B cell (primary cell): Measurements from ENCODE around the gene PCSK4. TPM values are rescaled to one million over a fixed set of nuclear protein-coding genes. Genes with fewer than 3 reads are reported as not detected.
"Not testable (repeated sequence)": the region's sequence is repeated elsewhere in the genome, so short reads cannot be mapped to it uniquely, and the experiment has no call there.

ENCODE experiments used
- ATAC-seq: fragments of 200-7000 bp; cut with Tn5 transposase; one replicate; pipeline ENCODE4 v1.10.0; 2021; ENCODE audit warnings: low read depth, mild to moderate bottlenecking, moderate number of reproducible peaks, moderate library complexity
- CTCF ChIA-PET: fragments of 350-600 bp; sonication (Branson Sonifier 250); formaldehyde crosslinking; loops from one replicate; lab custom pipeline; 2021; ENCODE audit warnings: antibody characterized with exemption, inconsistent platforms; lab: Charles Lee
- POLR2A ChIA-PET: fragments of 350-600 bp; sonication (Branson Sonifier 250); formaldehyde crosslinking; loops from one replicate; lab custom pipeline; 2021; ENCODE audit warnings: antibody characterized with exemption; lab: Charles Lee
- DNase-seq: peaks from one replicate; pipeline ENCODE4 v3.0.0; 2013
- H2AFZ ChIP-seq: 2 replicates; pipeline ENCODE4 v1.6.1; 2012; ENCODE audit warnings: mild to moderate bottlenecking, low read depth, low read length; ENCODE audit not compliant: insufficient read depth, poor library complexity, severe bottlenecking
- H3K27ac ChIP-seq, 2 donors: 1 replicate in 1 of 2; 2 replicates in 1 of 2; pipeline ENCODE4 v1.5.1; 2012 to 2013; ENCODE audit warnings: low read length in 2 of 2, mild to moderate bottlenecking in 2 of 2, moderate library complexity in 1 of 2
- H3K27me3 ChIP-seq, 4 experiments: fragments of 200-600 bp in 1 of 4; sonication (generic) in 1 of 4; replicated peaks in 1 of 4; 1 replicate in 2 of 4; 2 replicates in 2 of 4; pipeline versions ENCODE4 v1.6.1 to v1.7.0; 2013 to 2016; ENCODE audit warnings: low read length in 3 of 4, mild to moderate bottlenecking in 2 of 4, mixed read lengths in 1 of 4, moderate library complexity in 1 of 4; ENCODE audit not compliant: insufficient read depth in 4 of 4, control insufficient read depth in 3 of 4; ENCODE audit errors: control extremely low read depth in 1 of 4
- H3K36me3 ChIP-seq, 2 experiments: replicated peaks in 1 of 2; 1 replicate in 1 of 2; 2 replicates in 1 of 2; pipeline versions ENCODE4 v1.6.1 to v1.7.1; 2013; ENCODE audit warnings: low read length in 1 of 2; ENCODE audit not compliant: insufficient read depth in 2 of 2, control insufficient read depth in 1 of 2; ENCODE audit errors: control extremely low read depth in 1 of 2, extremely low read depth in 1 of 2
- H3K4me1 ChIP-seq, 2 donors: fragments of 200-600 bp in 1 of 2; sonication (generic) in 1 of 2; 1 replicate in 1 of 2; 2 replicates in 1 of 2; pipeline versions ENCODE4 v1.5.1 to v1.6.1; 2013 to 2017; ENCODE audit warnings: low read length in 2 of 2; ENCODE audit not compliant: control insufficient read depth in 2 of 2, insufficient read depth in 2 of 2
- H3K4me2 ChIP-seq: replicated peaks from 2 replicates; pipeline ENCODE3; 2012; ENCODE audit warnings: mild to moderate bottlenecking, low read depth, low read length; ENCODE audit not compliant: poor library complexity, severe bottlenecking
- H3K4me3 ChIP-seq, 5 experiments: fragments of 200-600 bp in 1 of 5; sonication (generic) in 1 of 5; 1 replicate in 3 of 5; 2 replicates in 2 of 5; pipeline versions ENCODE4 v1.5.1 to v1.7.0; 2011 to 2016; ENCODE audit warnings: low read length in 4 of 5, mild to moderate bottlenecking in 4 of 5, low read depth in 2 of 5, control low read depth in 1 of 5, moderate library complexity in 1 of 5; ENCODE audit not compliant: insufficient read depth in 1 of 5; ENCODE audit errors: control extremely low read depth in 1 of 5, extremely low read depth in 1 of 5
- H3K79me2 ChIP-seq: fragments of 200-600 bp; sonication (generic); one replicate; pipeline ENCODE4 v1.6.0; 2016; ENCODE audit warnings: low read length; ENCODE audit not compliant: control insufficient read depth, insufficient read depth
- H3K9ac ChIP-seq: fragments of 200-600 bp; sonication (generic); 2 replicates; pipeline ENCODE4 v1.6.1; 2017; ENCODE audit warnings: mild to moderate bottlenecking, low read length, moderate library complexity
- H3K9me3 ChIP-seq, 3 donors: one replicate each; pipeline versions ENCODE4 v1.6.1 to v1.7.1; 2013; ENCODE audit warnings: low read length in 2 of 3; ENCODE audit not compliant: control insufficient read depth in 2 of 3, insufficient read depth in 1 of 3; ENCODE audit errors: control extremely low read depth in 1 of 3
- H4K20me1 ChIP-seq: 2 replicates; pipeline ENCODE4 v1.6.0; 2012; ENCODE audit warnings: mild to moderate bottlenecking, low read length; ENCODE audit not compliant: insufficient read depth, control insufficient read depth, poor library complexity, severe bottlenecking
- H3K27ac Mint-ChIP-seq: one replicate; pipeline ENCODE4 v1.8.0; 2021; ENCODE audit warnings: mixed read lengths
- H3K27me3 Mint-ChIP-seq: one replicate; pipeline ENCODE4 v1.8.0; 2021; ENCODE audit warnings: mixed read lengths
- H3K4me1 Mint-ChIP-seq: one replicate; pipeline ENCODE4 v1.8.0; 2021; ENCODE audit warnings: mixed read lengths
- H3K4me3 Mint-ChIP-seq: one replicate; pipeline ENCODE4 v1.8.0; 2021; ENCODE audit warnings: mixed read lengths
- H3K9me3 Mint-ChIP-seq: one replicate; pipeline ENCODE4 v1.8.0; 2022; ENCODE audit warnings: mixed read lengths; ENCODE audit not compliant: insufficient read depth
- CTCF ChIP-seq: fragments of 200-600 bp; IDR thresholded peaks from one replicate; pipeline ENCODE4 v1.8.0; 2022; ENCODE audit warnings: antibody characterized with exemption, mild to moderate bottlenecking
- EZH2 ChIP-seq: IDR thresholded peaks from 2 replicates; pipeline ENCODE4 v1.6.1; 2012; ENCODE audit warnings: borderline replicate concordance, low read depth, mild to moderate bottlenecking, moderate library complexity, low read length; ENCODE audit not compliant: insufficient read depth, poor library complexity, severe bottlenecking
- WGBS: methylation state at CpG from one replicate; pipeline ENCODE4 v1.1.5; 2013; ENCODE audit warnings: missing lambda C conversion rate; ENCODE audit not compliant: insufficient coverage; 5-methylcytosine and 5-hydroxymethylcytosine counted together
- intact Hi-C: fragments of 100-400 bp; cut with micrococcal nuclease; formaldehyde crosslinking; loops from one replicate; pipeline ENCODE4 v1.10.0; 2022
- polyA plus RNA-seq: library from polyadenylated mRNA; depleted of rRNA; stranded (reverse); fragments of >200 nt; gene quantifications from 2 replicates; pipeline ENCODE4 v1.2.3, GENCODE V29; 2012
- total RNA-seq, 2 donors: library from RNA; stranded (reverse); fragments of 120-200 nt in 1 of 2; gene quantifications; 1 replicate in 1 of 2; 2 replicates in 1 of 2; pipeline versions ENCODE4 v1.2.3 to v1.2.4, GENCODE V29; 2013 to 2022

The PCSK4 gene
- total and polyA plus RNA-seq, 2 donors (not counting 1 experiment from before 2014, with no cell fraction given), result 1.1 to 1.3 TPM

- H3K79me2 ChIP-seq, result no peaks in the 10 kb centered on the region
- H3K36me3 ChIP-seq, result no peaks in the 10 kb centered on the region
- H3K4me2 ChIP-seq, result no peak overlapping the region
- H3K4me1 ChIP-seq, result peaks cover 3 to 8% of the 10 kb centered on the region in 2 donors
- 80% methylated on average over 17 of the region's 17 CpGs for WGBS
- no peaks in the 10 kb centered on the region for H4K20me1 ChIP-seq
- Mint-ChIP-seq H3K27me3 (peaks cover 34% of the 10 kb centered on the region), H3K9me3 (no peaks in the 10 kb centered on the region), H3K27ac (no peak overlapping the region), H3K4me3 (no peak overlapping the region), H3K4me1 (peaks cover 7% of the 10 kb centered on the region)
- H3K4me3 ChIP-seq, result no peak overlapping the region
- ChIA-PET CTCF (no interaction called here), POLR2A (no interaction called here)
- peaks cover 0 to 33% (median 18%) of the 10 kb centered on the region in 4 experiments for H3K27me3 ChIP-seq
- no peak overlapping the region for H3K9ac ChIP-seq
- H3K9me3 ChIP-seq, result peaks cover 0 to 25% (median 0%) of the 10 kb centered on the region in 3 donors
- ATAC-seq (no peak), DNase-seq (no peak)
- no peak for TF ChIP-seq CTCF
- TF ChIP-seq EZH2, result no peak
- H3K27ac ChIP-seq, result no peak overlapping the region
- intact Hi-C loops, result no loop called here
- H2AFZ ChIP-seq, result no peak overlapping the region
These were observed 30.1 kb upstream of the PCSK4 start for GRCh38 chr19:1520203-1520780.

DNA sequence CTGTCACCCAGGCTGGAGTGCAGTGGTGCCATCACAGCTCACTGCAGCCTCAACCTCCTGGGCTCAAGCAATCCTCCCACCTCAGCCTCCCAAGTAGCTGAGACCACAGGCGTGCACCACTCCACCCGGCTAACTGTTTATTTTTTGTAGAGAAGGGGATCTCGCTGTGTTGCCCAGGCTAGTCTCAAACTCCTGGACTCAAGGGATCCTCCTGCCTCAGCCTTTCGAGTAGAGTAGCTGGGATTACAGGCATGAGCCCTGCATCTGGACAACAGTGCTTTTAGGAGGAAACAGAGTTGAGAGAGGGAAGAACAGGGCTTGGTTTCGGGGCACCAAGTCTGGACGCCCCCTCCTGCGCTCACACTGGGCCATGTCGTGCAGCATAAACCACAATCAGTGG is 29.7 kb upstream of the PCSK4 start:
- not testable (repeated sequence) for ATAC-seq, H3K27ac Mint-ChIP-seq, H3K36me3 ChIP-seq

More for the DNA sequence above, 29.7 kb upstream of the PCSK4 start:
- peaks cover 0 to 33% (median 15%) of the 10 kb centered on the region in 4 experiments for H3K27me3 ChIP-seq
- H3K9ac ChIP-seq, H3K4me2 ChIP-seq, DNase-seq, H2AFZ ChIP-seq, H3K4me3 Mint-ChIP-seq, H3K79me2 ChIP-seq, H3K4me3 ChIP-seq, H4K20me1 ChIP-seq, intact Hi-C loops, H3K4me1 ChIP-seq, H3K9me3 Mint-ChIP-seq, CTCF ChIA-PET, H3K4me1 Mint-ChIP-seq, H3K27ac ChIP-seq: not testable (repeated sequence)
- H3K9me3 ChIP-seq, result peaks cover 0 to 21% (median 0%) of the 10 kb centered on the region in 3 donors
- peaks cover 30% of the 10 kb centered on the region for H3K27me3 Mint-ChIP-seq
- POLR2A ChIA-PET, result interaction anchor here (0.7 kb wide), 1 partner anchor 99 kb away, joined by 7 read pairs; no protein-coding TSS in a partner anchor
- WGBS, result 80% methylated on average over 5 of the region's 8 CpGs
